ENCODE measurements around the gene CCDC85A.

Gene CCDC85A

DNA sequence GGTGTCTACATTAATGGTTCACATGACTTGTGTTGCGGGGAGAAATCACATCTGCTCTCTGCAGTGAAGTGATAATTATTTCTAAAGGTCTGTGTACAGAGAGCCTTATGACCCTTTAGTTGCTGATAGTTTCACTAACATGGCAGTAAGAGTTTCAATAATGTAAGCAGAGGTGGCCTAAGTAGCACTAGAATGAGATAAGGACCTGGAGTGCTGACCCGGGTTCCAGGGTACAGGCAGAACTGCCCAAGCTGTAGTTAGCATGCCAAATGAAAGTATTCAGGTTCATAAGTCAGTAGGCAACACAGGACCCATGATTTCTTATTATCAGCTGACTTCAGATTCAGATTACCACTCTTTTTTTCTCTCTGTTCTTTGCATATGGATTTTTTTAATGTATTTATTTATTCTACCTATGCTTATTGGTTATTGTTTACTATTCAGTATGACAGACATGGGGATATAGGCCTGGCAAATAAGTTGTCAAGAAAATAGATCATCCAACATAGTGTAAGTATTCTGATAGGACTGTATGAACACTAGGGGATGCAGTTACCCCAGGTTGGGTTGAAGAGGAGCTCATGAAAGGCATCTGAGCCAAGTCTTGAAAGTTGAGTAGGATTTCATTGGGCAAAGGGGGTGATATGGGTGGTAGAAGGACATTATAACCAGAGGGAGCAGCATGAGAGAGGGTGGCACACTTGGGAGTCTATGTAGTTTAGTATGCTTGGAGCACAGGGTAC is 105.2 kb downstream of the CCDC85A start:
- Histone ChIP-seq H3K36me3 (ENCODE audit: control insufficient read depth in 4 of 4, insufficient read depth in 4 of 4, low read length in 3 of 4) (no peaks in the 10 kb centered on the region), H3K9me3 (ENCODE audit: control extremely low read depth in 1 of 5, control insufficient read depth in 4 of 5, insufficient read depth in 2 of 5, low read depth in 1 of 5, low read length in 4 of 5) (peaks cover 0 to 6% (median 0%) of the 10 kb centered on the region in 5 experiments), H3K27me3 (replicated peaks in 2 of 5; ENCODE audit: control insufficient read depth in 4 of 5, insufficient read depth in 5 of 5, low read length in 4 of 5) (no peaks in the 10 kb centered on the region), H3K4me3 (ENCODE audit: control insufficient read depth in 1 of 7, extremely low read depth in 1 of 7, insufficient read depth in 4 of 7, low read depth in 2 of 7, low read length in 6 of 7) (no peak overlapping the region), H3K4me1 (ENCODE audit: control extremely low read depth in 1 of 4, control insufficient read depth in 4 of 4, insufficient read depth in 4 of 4, low read length in 3 of 4) (no peaks in the 10 kb centered on the region), H3K27ac (ENCODE audit: insufficient read depth in 1 of 2, low read depth in 1 of 2, low read length in 2 of 2, poor library complexity in 1 of 2, severe bottlenecking in 2 of 2) (no peak overlapping the region)
- 91% methylated on average over 2 of the region's 2 CpGs for WGBS (ENCODE audit: insufficient coverage)
- POLR2A ChIA-PET, result no interaction called here
- CTCF ChIA-PET, result no interaction called here
- DNase-seq, result no peak

DNA sequence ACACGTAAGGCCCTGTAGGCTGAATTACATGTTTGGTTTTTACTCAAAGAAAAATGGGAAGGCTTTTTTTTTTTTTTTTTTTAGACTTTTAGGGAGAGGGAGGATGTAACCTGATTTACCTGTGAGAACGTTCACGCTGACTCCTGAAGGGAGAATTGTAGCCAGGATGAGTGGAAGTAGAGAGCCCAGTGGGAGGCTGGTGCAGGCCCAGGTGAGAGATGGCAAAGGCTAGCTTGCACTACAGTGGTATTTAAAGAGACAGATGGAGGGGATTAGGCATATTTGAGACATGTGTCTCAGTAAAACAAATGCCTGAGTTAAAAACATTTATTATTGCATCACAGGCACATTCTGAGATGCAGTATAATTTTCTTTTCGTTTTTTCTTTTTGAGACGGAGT is 107.9 kb downstream of the CCDC85A start:
- Histone ChIP-seq H3K4me1 (ENCODE audit: control extremely low read depth in 1 of 4, control insufficient read depth in 4 of 4, insufficient read depth in 4 of 4, low read length in 3 of 4) (no peaks in the 10 kb centered on the region), H3K4me3 (ENCODE audit: control insufficient read depth in 1 of 7, extremely low read depth in 1 of 7, insufficient read depth in 4 of 7, low read depth in 2 of 7, low read length in 6 of 7) (no peak overlapping the region), H3K27me3 (replicated peaks in 2 of 5; ENCODE audit: control insufficient read depth in 4 of 5, insufficient read depth in 5 of 5, low read length in 4 of 5) (no peaks in the 10 kb centered on the region), H3K9me3 (ENCODE audit: control extremely low read depth in 1 of 5, control insufficient read depth in 4 of 5, insufficient read depth in 2 of 5, low read depth in 1 of 5, low read length in 4 of 5) (peaks cover 0 to 3% (median 0%) of the 10 kb centered on the region in 5 experiments), H3K27ac (ENCODE audit: insufficient read depth in 1 of 2, low read depth in 1 of 2, low read length in 2 of 2, poor library complexity in 1 of 2, severe bottlenecking in 2 of 2) (no peak overlapping the region), H3K36me3 (ENCODE audit: control insufficient read depth in 4 of 4, insufficient read depth in 4 of 4, low read length in 3 of 4) (no peaks in the 10 kb centered on the region)
- no peak for DNase-seq
- ChIA-PET POLR2A (no interaction called here), CTCF (no interaction called here)
- 97% methylated on average over 5 of the region's 5 CpGs for WGBS (ENCODE audit: insufficient coverage)

- Histone ChIP-seq H3K27me3 (replicated peaks in 2 of 5; ENCODE audit: control insufficient read depth in 4 of 5, insufficient read depth in 5 of 5, low read length in 4 of 5) (no peaks in the 10 kb centered on the region), H3K27ac (ENCODE audit: insufficient read depth in 1 of 2, low read depth in 1 of 2, low read length in 2 of 2, poor library complexity in 1 of 2, severe bottlenecking in 2 of 2) (no peak overlapping the region), H3K4me1 (ENCODE audit: control extremely low read depth in 1 of 4, control insufficient read depth in 4 of 4, insufficient read depth in 4 of 4, low read length in 3 of 4) (no peaks in the 10 kb centered on the region), H3K36me3 (ENCODE audit: control insufficient read depth in 4 of 4, insufficient read depth in 4 of 4, low read length in 3 of 4) (no peaks in the 10 kb centered on the region), H3K4me3 (ENCODE audit: control insufficient read depth in 1 of 7, extremely low read depth in 1 of 7, insufficient read depth in 4 of 7, low read depth in 2 of 7, low read length in 6 of 7) (no peak overlapping the region), H3K9me3 (ENCODE audit: control extremely low read depth in 1 of 5, control insufficient read depth in 4 of 5, insufficient read depth in 2 of 5, low read depth in 1 of 5, low read length in 4 of 5) (no peaks in the 10 kb centered on the region)
- POLR2A ChIA-PET, result no interaction called here
- DNase-seq, result no peak
- WGBS (ENCODE audit: insufficient coverage), result 75% methylated on average over 1 of the region's 2 CpGs
- CTCF ChIA-PET, result no interaction called here
These were observed 109.2 kb downstream of the CCDC85A start for GRCh38 chr2:56292951-56293350.

DNA sequence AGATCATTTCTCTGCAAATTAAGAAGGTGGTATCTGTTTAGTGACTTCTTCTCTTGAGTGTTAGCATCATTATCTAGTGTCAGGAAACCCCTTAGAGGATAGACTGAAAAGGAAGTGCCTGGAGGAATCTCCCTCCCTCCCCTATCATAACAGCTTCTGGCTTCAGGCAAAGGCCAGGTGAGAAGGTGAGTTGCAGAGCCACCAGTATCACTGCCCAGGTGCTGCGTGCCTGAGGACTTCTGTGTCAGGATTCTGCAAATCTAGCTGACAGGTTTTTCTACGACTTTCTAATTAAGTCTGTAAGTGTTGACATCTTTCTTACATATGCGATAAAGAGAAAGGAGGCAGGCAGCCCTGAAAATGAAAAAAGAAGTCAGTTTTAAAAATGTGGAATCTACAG is 111.9 kb downstream of the CCDC85A start:
- no peaks in the 10 kb centered on the region for H3K9me3 ChIP-seq (ENCODE audit: control extremely low read depth in 1 of 5, control insufficient read depth in 4 of 5, insufficient read depth in 2 of 5, low read depth in 1 of 5, low read length in 4 of 5)
- 94% methylated on average over 2 of the region's 3 CpGs for WGBS (ENCODE audit: insufficient coverage)
- CTCF ChIA-PET, result interaction anchor here (0.9 kb wide), 1 partner anchor 14 kb away, joined by 3 read pairs; no protein-coding TSS in a partner anchor
- no peaks in the 10 kb centered on the region for H3K4me1 ChIP-seq (ENCODE audit: control extremely low read depth in 1 of 4, control insufficient read depth in 4 of 4, insufficient read depth in 4 of 4, low read length in 3 of 4)
- POLR2A ChIA-PET, result no interaction called here
- H3K27me3 ChIP-seq (replicated peaks in 2 of 5; ENCODE audit: control insufficient read depth in 4 of 5, insufficient read depth in 5 of 5, low read length in 4 of 5), result no peaks in the 10 kb centered on the region
- H3K4me3 ChIP-seq (ENCODE audit: control insufficient read depth in 1 of 7, extremely low read depth in 1 of 7, insufficient read depth in 4 of 7, low read depth in 2 of 7, low read length in 6 of 7), result no peak overlapping the region
- H3K36me3 ChIP-seq (ENCODE audit: control insufficient read depth in 4 of 4, insufficient read depth in 4 of 4, low read length in 3 of 4), result no peaks in the 10 kb centered on the region
- DNase-seq, result no peak
- no peak overlapping the region for H3K27ac ChIP-seq (ENCODE audit: insufficient read depth in 1 of 2, low read depth in 1 of 2, low read length in 2 of 2, poor library complexity in 1 of 2, severe bottlenecking in 2 of 2)

GRCh38 chr2:56297671-56298070 is 113.9 kb downstream of the CCDC85A start:
- POLR2A ChIA-PET, result no interaction called here
- Histone ChIP-seq H3K4me3 (ENCODE audit: control insufficient read depth in 1 of 7, extremely low read depth in 1 of 7, insufficient read depth in 4 of 7, low read depth in 2 of 7, low read length in 6 of 7) (no peak overlapping the region), H3K4me1 (ENCODE audit: control extremely low read depth in 1 of 4, control insufficient read depth in 4 of 4, insufficient read depth in 4 of 4, low read length in 3 of 4) (no peaks in the 10 kb centered on the region), H3K27ac (ENCODE audit: insufficient read depth in 1 of 2, low read depth in 1 of 2, low read length in 2 of 2, poor library complexity in 1 of 2, severe bottlenecking in 2 of 2) (no peak overlapping the region), H3K9me3 (ENCODE audit: control extremely low read depth in 1 of 5, control insufficient read depth in 4 of 5, insufficient read depth in 2 of 5, low read depth in 1 of 5, low read length in 4 of 5) (no peaks in the 10 kb centered on the region), H3K36me3 (ENCODE audit: control insufficient read depth in 4 of 4, insufficient read depth in 4 of 4, low read length in 3 of 4) (no peaks in the 10 kb centered on the region), H3K27me3 (replicated peaks in 2 of 5; ENCODE audit: control insufficient read depth in 4 of 5, insufficient read depth in 5 of 5, low read length in 4 of 5) (no peaks in the 10 kb centered on the region)
- no peak for DNase-seq
- CTCF ChIA-PET, result no interaction called here
- 100% methylated on average over 3 of the region's 3 CpGs for WGBS (ENCODE audit: insufficient coverage)

GRCh38 chr2:56299171-56299691 is 115.4 kb downstream of the CCDC85A start:
- Histone ChIP-seq H3K36me3 (ENCODE audit: control insufficient read depth in 4 of 4, insufficient read depth in 4 of 4, low read length in 3 of 4) (no peaks in the 10 kb centered on the region), H3K9me3 (ENCODE audit: control extremely low read depth in 1 of 5, control insufficient read depth in 4 of 5, insufficient read depth in 2 of 5, low read depth in 1 of 5, low read length in 4 of 5) (no peaks in the 10 kb centered on the region), H3K4me3 (ENCODE audit: control insufficient read depth in 1 of 7, extremely low read depth in 1 of 7, insufficient read depth in 4 of 7, low read depth in 2 of 7, low read length in 6 of 7) (no peak overlapping the region), H3K27ac (ENCODE audit: insufficient read depth in 1 of 2, low read depth in 1 of 2, low read length in 2 of 2, poor library complexity in 1 of 2, severe bottlenecking in 2 of 2) (no peak overlapping the region), H3K27me3 (replicated peaks in 2 of 5; ENCODE audit: control insufficient read depth in 4 of 5, insufficient read depth in 5 of 5, low read length in 4 of 5) (no peaks in the 10 kb centered on the region), H3K4me1 (ENCODE audit: control extremely low read depth in 1 of 4, control insufficient read depth in 4 of 4, insufficient read depth in 4 of 4, low read length in 3 of 4) (no peaks in the 10 kb centered on the region)
- CTCF ChIA-PET, result interaction anchor here (1.0 kb wide), 1 partner anchor 9 kb away, joined by 3 read pairs; no protein-coding TSS in a partner anchor
- DNase-seq, result no peak
- 100% methylated on average over 1 of the region's 3 CpGs for WGBS (ENCODE audit: insufficient coverage)
- POLR2A ChIA-PET, result no interaction called here

- 92% methylated on average over 3 of the region's 4 CpGs for WGBS (ENCODE audit: insufficient coverage)
- H3K4me3 ChIP-seq (ENCODE audit: control insufficient read depth in 1 of 7, extremely low read depth in 1 of 7, insufficient read depth in 4 of 7, low read depth in 2 of 7, low read length in 6 of 7), result no peak overlapping the region
- H3K9me3 ChIP-seq (ENCODE audit: control extremely low read depth in 1 of 5, control insufficient read depth in 4 of 5, insufficient read depth in 2 of 5, low read depth in 1 of 5, low read length in 4 of 5), result no peaks in the 10 kb centered on the region
- POLR2A ChIA-PET, result no interaction called here
- H3K4me1 ChIP-seq (ENCODE audit: control extremely low read depth in 1 of 4, control insufficient read depth in 4 of 4, insufficient read depth in 4 of 4, low read length in 3 of 4), result no peaks in the 10 kb centered on the region
- H3K27me3 ChIP-seq (replicated peaks in 2 of 5; ENCODE audit: control insufficient read depth in 4 of 5, insufficient read depth in 5 of 5, low read length in 4 of 5), result no peaks in the 10 kb centered on the region
- no peak for DNase-seq
- CTCF ChIA-PET, result interaction anchor here (1.2 kb wide), 1 partner anchor 14 kb away, joined by 3 read pairs; no protein-coding TSS in a partner anchor
- no peak overlapping the region for H3K27ac ChIP-seq (ENCODE audit: insufficient read depth in 1 of 2, low read depth in 1 of 2, low read length in 2 of 2, poor library complexity in 1 of 2, severe bottlenecking in 2 of 2)
- H3K36me3 ChIP-seq (ENCODE audit: control insufficient read depth in 4 of 4, insufficient read depth in 4 of 4, low read length in 3 of 4), result no peaks in the 10 kb centered on the region
These were observed 125.9 kb downstream of the CCDC85A start for GRCh38 chr2:56309626-56310170.

Data from common myeloid progenitor, CD34-positive (primary cell).